ENCODE data around the gene NRTN. TPM values are rescaled to one million over a fixed set of nuclear protein-coding genes. Genes with fewer than 3 reads are reported as not detected.

Gene NRTN
- total and polyA plus RNA-seq, 2 of the 13 experiments (the other 11 are each of a cell fraction or from before 2014, with no cell fraction given): 4.1 to 5.3 TPM

GRCh38 chr19:5800361-5801270, 4.3 kb upstream of the NRTN start (continued):
- TF ChIP-seq ZFP90 (CRISPR knock-in tag; IDR thresholded peaks at IDR 0.05; ENCODE audit: borderline replicate concordance): 0 out of 2 replicates have a peak, but pooled peaks have one; percentile 11
- no peak for TF ChIP-seq ZNF10 (CRISPR knock-in tag; IDR thresholded peaks at IDR 0.05; ENCODE audit: borderline replicate concordance, low read depth)
- TF ChIP-seq KDM1A (CRISPR knock-in tag; IDR thresholded peaks at IDR 0.05): peak; percentile 78; the same call in 1 of the 2 replicates
- peak; percentile 63 for TF ChIP-seq SIX4 (CRISPR knock-in tag; IDR thresholded peaks at IDR 0.05)
- peak; percentile 78; the same call in 1 of the 2 replicates for TF ChIP-seq SIX1 (CRISPR knock-in tag; IDR thresholded peaks at IDR 0.05; ENCODE audit: borderline replicate concordance)
- TF ChIP-seq SATB2 (CRISPR knock-in tag; IDR thresholded peaks at IDR 0.05): no peak
- TF ChIP-seq FIP1L1 (IDR thresholded peaks at IDR 0.05; ENCODE audit: borderline replicate concordance, insufficient read depth, low read depth, low read length): no peak
- 0 out of 2 replicates have a peak, but pooled peaks have one; percentile 20 for TF ChIP-seq ZFY (CRISPR knock-in tag; IDR thresholded peaks at IDR 0.05)
- peak; percentile 49; the same call in 1 of the 2 replicates for TF ChIP-seq ZNF788 (CRISPR knock-in tag; IDR thresholded peaks at IDR 0.05; ENCODE audit: borderline replicate concordance)
- no peak for TF ChIP-seq IKZF1 (IDR thresholded peaks at IDR 0.05)
- TF ChIP-seq KAT8 (CRISPR knock-in tag; IDR thresholded peaks at IDR 0.05): 0 out of 2 replicates have a peak, but pooled peaks have one; percentile 21
- no peak; the same call in none of the 2 replicates for TF ChIP-seq SAP130 (CRISPR knock-in tag; IDR thresholded peaks at IDR 0.05; ENCODE audit: low read depth)
- TF ChIP-seq EZH2 (conservative IDR thresholded peaks at IDR 0.05; ENCODE audit: low read depth, low read length): no peak
- TF ChIP-seq, protein P1, sequence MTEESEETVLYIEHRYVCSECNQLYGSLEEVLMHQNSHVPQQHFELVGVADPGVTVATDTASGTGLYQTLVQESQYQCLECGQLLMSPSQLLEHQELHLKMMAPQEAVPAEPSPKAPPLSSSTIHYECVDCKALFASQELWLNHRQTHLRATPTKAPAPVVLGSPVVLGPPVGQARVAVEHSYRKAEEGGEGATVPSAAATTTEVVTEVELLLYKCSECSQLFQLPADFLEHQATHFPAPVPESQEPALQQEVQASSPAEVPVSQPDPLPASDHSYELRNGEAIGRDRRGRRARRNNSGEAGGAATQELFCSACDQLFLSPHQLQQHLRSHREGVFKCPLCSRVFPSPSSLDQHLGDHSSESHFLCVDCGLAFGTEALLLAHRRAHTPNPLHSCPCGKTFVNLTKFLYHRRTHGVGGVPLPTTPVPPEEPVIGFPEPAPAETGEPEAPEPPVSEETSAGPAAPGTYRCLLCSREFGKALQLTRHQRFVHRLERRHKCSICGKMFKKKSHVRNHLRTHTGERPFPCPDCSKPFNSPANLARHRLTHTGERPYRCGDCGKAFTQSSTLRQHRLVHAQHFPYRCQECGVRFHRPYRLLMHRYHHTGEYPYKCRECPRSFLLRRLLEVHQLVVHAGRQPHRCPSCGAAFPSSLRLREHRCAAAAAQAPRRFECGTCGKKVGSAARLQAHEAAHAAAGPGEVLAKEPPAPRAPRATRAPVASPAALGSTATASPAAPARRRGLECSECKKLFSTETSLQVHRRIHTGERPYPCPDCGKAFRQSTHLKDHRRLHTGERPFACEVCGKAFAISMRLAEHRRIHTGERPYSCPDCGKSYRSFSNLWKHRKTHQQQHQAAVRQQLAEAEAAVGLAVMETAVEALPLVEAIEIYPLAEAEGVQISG (CRISPR knock-in tag; IDR thresholded peaks at IDR 0.05): 0 out of 2 replicates have a peak, but pooled peaks have one; percentile 18
- TF ChIP-seq FOXP1 (IDR thresholded peaks at IDR 0.05): no peak
- TF ChIP-seq FOXP1 (CRISPR knock-in tag; IDR thresholded peaks at IDR 0.05): no peak
- no peak for TF ChIP-seq MTA1 (CRISPR knock-in tag; IDR thresholded peaks at IDR 0.05; ENCODE audit: borderline replicate concordance)
- TF ChIP-seq ZNF12 (CRISPR knock-in tag; IDR thresholded peaks at IDR 0.05): no peak
- peak; percentile 97 for TF ChIP-seq ZMYM2 (CRISPR knock-in tag; IDR thresholded peaks at IDR 0.05)
- TF ChIP-seq ZSCAN20 (CRISPR knock-in tag; IDR thresholded peaks at IDR 0.05; ENCODE audit: borderline replicate concordance): no peak
- no peak for TF ChIP-seq ZNF335 (CRISPR knock-in tag; IDR thresholded peaks at IDR 0.05)
- TF ChIP-seq SPEN (CRISPR knock-in tag; IDR thresholded peaks at IDR 0.05; ENCODE audit: low read depth): no peak
- no peak for TF ChIP-seq GPN1 (CRISPR knock-in tag; IDR thresholded peaks at IDR 0.05; ENCODE audit: borderline replicate concordance)
- no peak for TF ChIP-seq ARNTL (CRISPR knock-in tag; IDR thresholded peaks at IDR 0.05)
- TF ChIP-seq FOXM1 (CRISPR knock-in tag; IDR thresholded peaks at IDR 0.05): no peak
- TF ChIP-seq PLRG1 (conservative IDR thresholded peaks at IDR 0.05): no peak
- TF ChIP-seq, protein P2, sequence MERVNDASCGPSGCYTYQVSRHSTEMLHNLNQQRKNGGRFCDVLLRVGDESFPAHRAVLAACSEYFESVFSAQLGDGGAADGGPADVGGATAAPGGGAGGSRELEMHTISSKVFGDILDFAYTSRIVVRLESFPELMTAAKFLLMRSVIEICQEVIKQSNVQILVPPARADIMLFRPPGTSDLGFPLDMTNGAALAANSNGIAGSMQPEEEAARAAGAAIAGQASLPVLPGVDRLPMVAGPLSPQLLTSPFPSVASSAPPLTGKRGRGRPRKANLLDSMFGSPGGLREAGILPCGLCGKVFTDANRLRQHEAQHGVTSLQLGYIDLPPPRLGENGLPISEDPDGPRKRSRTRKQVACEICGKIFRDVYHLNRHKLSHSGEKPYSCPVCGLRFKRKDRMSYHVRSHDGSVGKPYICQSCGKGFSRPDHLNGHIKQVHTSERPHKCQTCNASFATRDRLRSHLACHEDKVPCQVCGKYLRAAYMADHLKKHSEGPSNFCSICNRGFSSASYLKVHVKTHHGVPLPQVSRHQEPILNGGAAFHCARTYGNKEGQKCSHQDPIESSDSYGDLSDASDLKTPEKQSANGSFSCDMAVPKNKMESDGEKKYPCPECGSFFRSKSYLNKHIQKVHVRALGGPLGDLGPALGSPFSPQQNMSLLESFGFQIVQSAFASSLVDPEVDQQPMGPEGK (CRISPR knock-in tag; IDR thresholded peaks at IDR 0.05): peak; percentile 65
- TF ChIP-seq, protein P3, sequence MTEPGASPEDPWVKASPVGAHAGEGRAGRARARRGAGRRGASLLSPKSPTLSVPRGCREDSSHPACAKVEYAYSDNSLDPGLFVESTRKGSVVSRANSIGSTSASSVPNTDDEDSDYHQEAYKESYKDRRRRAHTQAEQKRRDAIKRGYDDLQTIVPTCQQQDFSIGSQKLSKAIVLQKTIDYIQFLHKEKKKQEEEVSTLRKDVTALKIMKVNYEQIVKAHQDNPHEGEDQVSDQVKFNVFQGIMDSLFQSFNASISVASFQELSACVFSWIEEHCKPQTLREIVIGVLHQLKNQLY (CRISPR knock-in tag; IDR thresholded peaks at IDR 0.05): peak; percentile 54; the same call in 1 of the 2 replicates
